RWPE2 (cell line): ENCODE data around the gene TULP4.
A peak's percentile ranks its signal among the peaks of the same experiment; 100 is the strongest.
"Not testable (repeated sequence)": the region's sequence is repeated elsewhere in the genome, so short reads cannot be mapped to it uniquely, and the experiment has no call there.

Source experiments
- ATAC-seq: fragments of 200-7000 bp; cut with Tn5 transposase; 3 replicates; pipeline ENCODE4 v1.9.1; 2021; ENCODE audit warnings: low read depth
- DNase-seq: peaks from one replicate; pipeline ENCODE4 v3.0.0-alpha.2; 2020; ENCODE audit warnings: low spot score
- H3K27ac ChIP-seq: fragments of 450-650 bp; 2 replicates; pipeline ENCODE4 v1.5.1; 2017; ENCODE audit warnings: mild to moderate bottlenecking; ENCODE audit not compliant: poor library complexity, severe bottlenecking
- H3K27me3 ChIP-seq: fragments of 250-450 bp; sonication (Bioruptor Pico); 2 replicates; pipeline ENCODE4 v1.5.1; 2021; ENCODE audit warnings: mild to moderate bottlenecking, moderate library complexity; ENCODE audit not compliant: insufficient read depth, poor library complexity, severe bottlenecking
- H3K36me3 ChIP-seq: fragments of 250-450 bp; sonication (Bioruptor Pico); 2 replicates; pipeline ENCODE4 v1.5.1; 2020; ENCODE audit warnings: low read depth, mild to moderate bottlenecking, moderate library complexity
- H3K4me1 ChIP-seq: fragments of 250-450 bp; sonication (Bioruptor Pico); 2 replicates; pipeline ENCODE4 v1.5.1; 2021; ENCODE audit warnings: mild to moderate bottlenecking, moderate library complexity; ENCODE audit not compliant: insufficient read depth, poor library complexity, severe bottlenecking
- H3K4me3 ChIP-seq: fragments of 250-450 bp; sonication (Bioruptor Pico); 2 replicates; pipeline ENCODE4 v1.5.1; 2021; ENCODE audit warnings: mild to moderate bottlenecking, moderate library complexity; ENCODE audit not compliant: severe bottlenecking
- H3K9me3 ChIP-seq: fragments of 250-450 bp; sonication (Bioruptor Pico); 2 replicates; pipeline ENCODE4 v1.5.1; 2021; ENCODE audit warnings: mild to moderate bottlenecking, moderate library complexity; ENCODE audit not compliant: severe bottlenecking
- TF ChIP-seq, protein P1 (sequence below): fragments of 450-650 bp; IDR thresholded peaks from one replicate; pipeline ENCODE4 v1.5.1; 2017; ENCODE audit warnings: mild to moderate bottlenecking, moderate library complexity; ENCODE audit not compliant: poor library complexity, severe bottlenecking

TULP4 gene

DNA sequence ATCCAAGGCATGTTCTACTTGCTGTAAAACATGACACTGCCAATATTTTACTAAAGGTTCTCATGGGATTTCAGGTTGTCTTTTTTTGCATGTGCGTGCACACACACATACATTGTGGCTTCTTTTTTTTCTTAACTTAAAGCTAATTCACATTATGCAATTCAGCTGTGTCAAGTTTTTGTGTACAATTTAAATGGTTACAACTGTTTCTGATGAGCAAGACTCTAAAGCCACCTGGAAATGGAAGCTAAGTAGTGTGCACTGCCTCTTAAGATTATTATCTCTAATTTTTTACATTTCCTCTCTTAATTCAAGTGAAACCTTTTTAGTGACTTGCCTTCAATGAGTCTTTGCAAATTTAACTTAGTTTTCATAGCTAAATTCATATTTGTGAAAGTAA lies 75.3 kb downstream of the TULP4 start:
- no peak for DNase-seq
- no peak overlapping the region for H3K27ac ChIP-seq
- ATAC-seq = no peak
- TF ChIP-seq, protein P1, sequence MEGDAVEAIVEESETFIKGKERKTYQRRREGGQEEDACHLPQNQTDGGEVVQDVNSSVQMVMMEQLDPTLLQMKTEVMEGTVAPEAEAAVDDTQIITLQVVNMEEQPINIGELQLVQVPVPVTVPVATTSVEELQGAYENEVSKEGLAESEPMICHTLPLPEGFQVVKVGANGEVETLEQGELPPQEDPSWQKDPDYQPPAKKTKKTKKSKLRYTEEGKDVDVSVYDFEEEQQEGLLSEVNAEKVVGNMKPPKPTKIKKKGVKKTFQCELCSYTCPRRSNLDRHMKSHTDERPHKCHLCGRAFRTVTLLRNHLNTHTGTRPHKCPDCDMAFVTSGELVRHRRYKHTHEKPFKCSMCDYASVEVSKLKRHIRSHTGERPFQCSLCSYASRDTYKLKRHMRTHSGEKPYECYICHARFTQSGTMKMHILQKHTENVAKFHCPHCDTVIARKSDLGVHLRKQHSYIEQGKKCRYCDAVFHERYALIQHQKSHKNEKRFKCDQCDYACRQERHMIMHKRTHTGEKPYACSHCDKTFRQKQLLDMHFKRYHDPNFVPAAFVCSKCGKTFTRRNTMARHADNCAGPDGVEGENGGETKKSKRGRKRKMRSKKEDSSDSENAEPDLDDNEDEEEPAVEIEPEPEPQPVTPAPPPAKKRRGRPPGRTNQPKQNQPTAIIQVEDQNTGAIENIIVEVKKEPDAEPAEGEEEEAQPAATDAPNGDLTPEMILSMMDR = no peak
- H3K9me3 ChIP-seq = no peaks in the 10 kb centered on the region
- peaks cover 10% of the 10 kb centered on the region for H3K4me1 ChIP-seq
- no peaks in the 10 kb centered on the region for H3K27me3 ChIP-seq
- no peak overlapping the region for H3K4me3 ChIP-seq
- no peaks in the 10 kb centered on the region for H3K36me3 ChIP-seq

DNA sequence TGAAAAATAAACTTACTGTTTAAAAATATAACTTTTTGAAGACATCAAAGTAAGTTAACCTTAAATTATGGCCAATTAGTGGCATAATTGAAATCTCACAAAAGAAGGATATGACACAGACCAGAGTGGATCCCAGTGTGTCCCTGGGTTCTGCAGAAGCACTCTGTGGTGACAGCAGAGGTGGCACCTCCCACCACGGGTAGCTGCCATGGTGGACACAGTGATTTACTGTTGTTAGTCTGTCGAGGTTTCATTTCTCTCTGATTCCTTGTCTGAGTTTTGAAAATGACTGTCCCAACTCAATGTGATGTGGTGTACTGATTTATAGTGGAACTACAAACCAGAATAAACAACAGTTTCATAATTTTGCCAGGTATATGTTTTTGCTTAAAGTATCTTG lies 76.5 kb downstream of the TULP4 start:
- no peak for ATAC-seq
- no peaks in the 10 kb centered on the region for H3K4me1 ChIP-seq
- no peak overlapping the region for H3K4me3 ChIP-seq
- H3K36me3 ChIP-seq = no peaks in the 10 kb centered on the region
- no peaks in the 10 kb centered on the region for H3K9me3 ChIP-seq
- no peak overlapping the region for H3K27ac ChIP-seq
- TF ChIP-seq, protein P1 = no peak
- DNase-seq = no peak
- H3K27me3 ChIP-seq = no peaks in the 10 kb centered on the region

DNA sequence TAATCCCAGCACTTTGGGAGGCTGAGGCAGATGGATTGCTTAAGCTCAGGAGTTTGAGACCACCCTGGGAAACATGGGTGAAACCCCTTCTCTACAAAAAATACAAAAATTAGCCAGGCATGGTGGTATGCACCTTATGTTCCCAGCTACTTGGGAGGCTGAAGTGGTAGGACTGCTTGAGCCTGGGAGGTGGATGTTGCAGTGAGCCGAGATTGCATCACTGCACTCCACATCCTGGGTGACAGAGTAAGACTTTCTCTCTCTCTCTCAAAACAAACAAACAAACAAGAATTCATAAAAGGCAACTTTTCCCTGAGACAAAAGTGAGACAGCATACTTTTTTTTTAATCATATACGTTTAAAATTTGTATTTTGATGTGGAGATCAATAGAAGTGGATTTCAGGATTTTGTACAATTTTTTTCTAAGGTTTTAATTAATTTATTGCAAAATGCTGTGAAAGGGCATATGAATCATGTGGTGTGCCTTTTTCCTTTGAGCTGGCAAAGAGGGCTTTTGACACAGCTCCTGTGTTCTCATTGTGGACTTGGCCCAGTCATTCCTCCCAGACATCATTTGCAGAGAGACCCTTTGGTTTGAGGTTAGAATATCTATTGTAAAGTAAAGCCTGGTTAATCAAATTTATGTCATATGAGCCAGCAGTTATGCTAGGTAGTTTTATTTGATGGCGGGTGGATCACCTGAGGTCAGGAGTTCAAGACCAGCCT lies 77.1 kb downstream of the TULP4 start:
- Histone ChIP-seq H3K9me3 (peaks cover 4% of the 10 kb centered on the region), H3K27ac (no peak overlapping the region), H3K4me3 (no peak overlapping the region), H3K27me3 (no peaks in the 10 kb centered on the region), H3K4me1 (no peaks in the 10 kb centered on the region), H3K36me3 (no peaks in the 10 kb centered on the region)
- ATAC-seq (0 out of 3 replicates have a peak, but pooled peaks have one; percentile 38), DNase-seq (no peak)
- TF ChIP-seq, protein P1 = no peak

DNA sequence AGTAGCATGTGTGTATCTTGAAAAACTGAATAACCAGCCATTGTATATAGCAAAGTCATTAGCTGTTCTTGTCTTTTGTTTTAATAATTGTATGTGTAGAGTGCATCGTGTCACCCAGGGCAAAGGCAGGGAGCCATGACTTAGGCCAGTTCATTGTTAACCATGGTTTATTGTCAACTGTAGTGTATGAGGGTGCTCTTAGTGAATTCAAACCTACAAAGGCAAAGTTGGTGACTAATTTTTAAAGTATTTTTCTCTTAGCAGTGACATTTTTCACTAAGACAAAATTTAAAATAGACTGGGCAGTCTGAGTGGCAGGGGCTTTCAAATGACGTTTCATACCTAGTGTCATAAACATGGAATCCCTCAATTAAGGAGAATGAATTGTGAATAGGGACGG lies 79.0 kb downstream of the TULP4 start:
- Histone ChIP-seq H3K36me3 (no peaks in the 10 kb centered on the region), H3K27me3 (no peaks in the 10 kb centered on the region), H3K9me3 (peaks cover 4% of the 10 kb centered on the region), H3K4me3 (no peak overlapping the region), H3K4me1 (no peaks in the 10 kb centered on the region), H3K27ac (no peak overlapping the region)
- DNase-seq (no peak), ATAC-seq (no peak)
- TF ChIP-seq, protein P1 = no peak

DNA sequence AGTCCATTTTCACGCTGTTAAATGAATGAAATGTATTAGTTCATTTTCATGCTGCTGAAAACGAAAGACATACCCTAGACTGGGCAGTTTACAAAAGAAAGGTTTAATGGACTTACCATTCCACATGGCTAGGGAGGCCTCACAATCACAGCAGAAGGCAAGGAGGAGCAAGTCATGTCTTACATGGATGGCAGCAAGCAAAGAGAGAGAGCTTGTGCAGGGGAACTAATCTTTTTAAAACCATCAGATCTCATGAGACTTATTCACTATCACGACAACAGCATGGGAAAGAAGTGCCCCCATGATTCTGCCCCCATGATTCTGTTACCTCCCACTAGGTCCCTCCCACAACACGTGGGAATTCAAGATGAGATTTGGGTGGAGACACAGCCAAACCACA lies 79.7 kb downstream of the TULP4 start:
- not testable (repeated sequence) for H3K27me3 ChIP-seq, ATAC-seq, H3K36me3 ChIP-seq, H3K9me3 ChIP-seq, DNase-seq, H3K27ac ChIP-seq, H3K4me3 ChIP-seq, H3K4me1 ChIP-seq
